WTC11 (cell line): Measurements from ENCODE around the gene PTPRN2. TPM values are rescaled to one million over a fixed set of nuclear protein-coding genes. Genes with fewer than 3 reads are reported as not detected.

Experiments used
- ATAC-seq: fragments of 200-7000 bp; cut with Tn5 transposase; 2 replicates; pipeline ENCODE4 v1.10.0; 2021; ENCODE audit warnings: mild to moderate bottlenecking, moderate library complexity
- CTCF ChIA-PET: fragments of 300-600 bp; sonication (Branson Sonifier 250); formaldehyde crosslinking; loops from one replicate; lab custom pipeline; 2021; ENCODE audit warnings: antibody characterized with exemption; lab: Charles Lee
- POLR2A ChIA-PET: fragments of 350-600 bp; sonication (Branson Sonifier 250); formaldehyde crosslinking; loops from one replicate; lab custom pipeline; 2021; ENCODE audit warnings: antibody characterized with exemption; lab: Charles Lee
- DNase-seq: peaks from one replicate; pipeline ENCODE4 v3.0.0; 2021; ENCODE audit warnings: low spot score
- H3K27ac Mint-ChIP-seq: 2 replicates; pipeline ENCODE4 v1.8.0; 2021; ENCODE audit warnings: mixed read lengths
- H3K27me3 Mint-ChIP-seq: 2 replicates; pipeline ENCODE4 v1.8.0; 2021; ENCODE audit warnings: low read depth, mild to moderate bottlenecking, moderate library complexity, mixed read lengths
- H3K36me3 Mint-ChIP-seq: 2 replicates; pipeline ENCODE4 v1.8.0; 2021; ENCODE audit warnings: mixed read lengths
- H3K4me1 Mint-ChIP-seq: 2 replicates; pipeline ENCODE4 v1.8.0; 2022; ENCODE audit warnings: mixed read lengths
- H3K4me3 Mint-ChIP-seq: 2 replicates; pipeline ENCODE4 v1.8.0; 2021; ENCODE audit warnings: mild to moderate bottlenecking, moderate library complexity, mixed read lengths
- H3K9me3 Mint-ChIP-seq: 2 replicates; pipeline ENCODE4 v1.8.0; 2021; ENCODE audit warnings: mixed read lengths
- AR ChIP-seq: fragments of 250-450 bp; sonication (Bioruptor Pico); IDR thresholded peaks from 2 replicates; pipeline ENCODE4 v1.9.0; 2021; ENCODE audit warnings: mild to moderate bottlenecking
- ELF4 ChIP-seq: sonication (generic); formaldehyde crosslinking; IDR thresholded peaks from 2 replicates; pipeline ENCODE4 v1.8.1; 2022; ENCODE audit warnings: low read depth, mild to moderate bottlenecking, moderate library complexity, missing genetic modification reagents
- EMX1 ChIP-seq: fragments of 250-450 bp; sonication (Bioruptor Pico); IDR thresholded peaks from 2 replicates; pipeline ENCODE4 v1.8.0; 2021; ENCODE audit warnings: mild to moderate bottlenecking
- ESRRA ChIP-seq: sonication (generic); formaldehyde crosslinking; IDR thresholded peaks from 2 replicates; pipeline ENCODE4 v1.8.1; 2022; ENCODE audit warnings: mild to moderate bottlenecking, missing genetic modification reagents, borderline replicate concordance
- ETV6 ChIP-seq: sonication (generic); formaldehyde crosslinking; IDR thresholded peaks from 2 replicates; pipeline ENCODE4 v1.8.1; 2022; ENCODE audit warnings: mild to moderate bottlenecking, missing genetic modification reagents
- HMGXB4 ChIP-seq: sonication (generic); formaldehyde crosslinking; IDR thresholded peaks from 2 replicates; pipeline ENCODE4 v1.8.1; 2023; ENCODE audit warnings: mild to moderate bottlenecking, moderate library complexity, missing genetic modification reagents
- IRF2 ChIP-seq: sonication (generic); formaldehyde crosslinking; IDR thresholded peaks from 2 replicates; pipeline ENCODE4 v1.8.0; 2022; ENCODE audit warnings: low read depth, missing genetic modification reagents, borderline replicate concordance
- NFYB ChIP-seq: sonication (generic); formaldehyde crosslinking; conservative IDR thresholded peaks from 2 replicates; pipeline ENCODE4 v1.8.0; 2022; ENCODE audit warnings: low read depth, missing genetic modification reagents
- NR1H2 ChIP-seq: sonication (generic); formaldehyde crosslinking; IDR thresholded peaks from 2 replicates; pipeline ENCODE4 v1.9.0; 2021; ENCODE audit warnings: mild to moderate bottlenecking, moderate library complexity, missing genetic modification reagents
- NR3C1 ChIP-seq: sonication (generic); formaldehyde crosslinking; conservative IDR thresholded peaks from 2 replicates; pipeline ENCODE4 v1.8.1; 2023; ENCODE audit warnings: low read depth, mild to moderate bottlenecking, missing genetic modification reagents
- SP1 ChIP-seq: sonication (generic); formaldehyde crosslinking; conservative IDR thresholded peaks from 2 replicates; pipeline ENCODE4 v1.8.1; 2022; ENCODE audit warnings: missing genetic modification reagents
- ZBTB21 ChIP-seq: sonication (generic); formaldehyde crosslinking; IDR thresholded peaks from 2 replicates; pipeline ENCODE4 v1.8.1; 2023; ENCODE audit warnings: mild to moderate bottlenecking, missing genetic modification reagents, borderline replicate concordance
- ZBTB43 ChIP-seq: sonication (generic); formaldehyde crosslinking; IDR thresholded peaks from 2 replicates; pipeline ENCODE4 v1.8.1; 2023; ENCODE audit warnings: mild to moderate bottlenecking, missing genetic modification reagents
- ZNF121 ChIP-seq: sonication (generic); formaldehyde crosslinking; IDR thresholded peaks from 2 replicates; pipeline ENCODE4 v1.8.0; 2023; ENCODE audit warnings: missing genetic modification reagents
- ZNF263 ChIP-seq: sonication (generic); formaldehyde crosslinking; IDR thresholded peaks from 2 replicates; pipeline ENCODE4 v1.8.1; 2022; ENCODE audit warnings: low read depth, mild to moderate bottlenecking, moderate library complexity, missing genetic modification reagents
- ZNF396 ChIP-seq: fragments of 250-450 bp; sonication (Bioruptor Pico); IDR thresholded peaks from 2 replicates; pipeline ENCODE4 v1.8.0; 2021; ENCODE audit warnings: mild to moderate bottlenecking, moderate library complexity, borderline replicate concordance
- ZNF423 ChIP-seq: fragments of 250-450 bp; sonication (Bioruptor Pico); IDR thresholded peaks from 2 replicates; pipeline ENCODE4 v2.1.2; 2022; ENCODE audit warnings: mild to moderate bottlenecking, moderate library complexity
- ZNF671 ChIP-seq: fragments of 250-450 bp; sonication (Bioruptor Pico); IDR thresholded peaks from 2 replicates; pipeline ENCODE4 v1.8.0; 2021; ENCODE audit warnings: mild to moderate bottlenecking
- total RNA-seq: library from RNA; stranded (reverse); gene quantifications from 3 replicates; pipeline ENCODE4 v1.2.3, GENCODE V29; 2021
- TF ChIP-seq, protein P1 (sequence below): sonication (generic); formaldehyde crosslinking; IDR thresholded peaks from 2 replicates; pipeline ENCODE4 v1.8.0; 2022; ENCODE audit warnings: mild to moderate bottlenecking, missing genetic modification reagents
- TF ChIP-seq, protein P2 (sequence below): sonication (generic); formaldehyde crosslinking; IDR thresholded peaks from 2 replicates; pipeline ENCODE4 v1.8.1; 2022; ENCODE audit warnings: missing genetic modification reagents, borderline replicate concordance
- TF ChIP-seq, protein P3 (sequence below): sonication (generic); formaldehyde crosslinking; IDR thresholded peaks from 2 replicates; pipeline ENCODE4 v1.8.0; 2022; ENCODE audit warnings: mild to moderate bottlenecking, missing genetic modification reagents
- TF ChIP-seq, protein P4 (sequence below): sonication (generic); formaldehyde crosslinking; IDR thresholded peaks from 2 replicates; pipeline ENCODE4 v1.8.0; 2022; ENCODE audit warnings: mild to moderate bottlenecking, missing genetic modification reagents
- TF ChIP-seq, protein P5 (sequence below): sonication (generic); formaldehyde crosslinking; IDR thresholded peaks from 2 replicates; pipeline ENCODE4 v1.8.1; 2023; ENCODE audit warnings: mild to moderate bottlenecking, missing genetic modification reagents, moderate library complexity

The PTPRN2 gene
- total RNA-seq, 1 experiment from 2014 or later: 4.7 TPM

DNA sequence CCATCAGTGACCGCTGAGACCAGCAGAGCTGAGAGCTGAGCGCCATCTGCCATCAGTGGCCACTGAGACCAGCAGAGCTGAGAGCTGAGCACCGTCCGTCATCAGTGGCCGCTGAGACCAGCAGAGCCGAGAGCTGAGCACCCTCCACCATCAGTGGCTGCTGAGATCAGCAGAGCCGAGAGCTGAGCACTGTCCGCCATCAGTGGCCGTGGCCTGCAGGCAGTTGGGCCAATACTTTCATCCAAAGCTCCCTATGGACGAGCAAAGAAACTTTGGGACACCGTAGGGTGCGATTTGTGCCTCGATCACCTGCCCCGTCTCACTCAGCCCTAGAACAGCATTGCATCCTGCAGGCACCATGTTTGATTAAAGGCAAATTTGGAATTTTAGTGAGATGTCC lies 985.0 kb downstream of the PTPRN2 start:
- no peak overlapping the region for H3K4me3 Mint-ChIP-seq
- no peaks in the 10 kb centered on the region for H3K4me1 Mint-ChIP-seq
- ChIA-PET CTCF (interaction anchor here (1.7 kb wide), 1 partner anchor 128 kb away, joined by 4 read pairs; no protein-coding TSS in a partner anchor), POLR2A (no interaction called here)
- DNase-seq (peak; percentile 4), ATAC-seq (no peak)
- no peak overlapping the region for H3K27ac Mint-ChIP-seq
- H3K36me3 Mint-ChIP-seq: peaks cover 10% of the 10 kb centered on the region
- H3K27me3 Mint-ChIP-seq: peaks cover 97% of the 10 kb centered on the region
- H3K9me3 Mint-ChIP-seq: peaks cover 16% of the 10 kb centered on the region
- TF ChIP-seq NR3C1 (CRISPR knock-in tag) (no peak), ZNF423 (CRISPR knock-in tag) (no peak), NFYB (CRISPR knock-in tag) (no peak), ZBTB21 (CRISPR knock-in tag) (no peak), ZNF263 (no peak), ELF4 (CRISPR knock-in tag) (no peak), ZNF121 (no peak), ZNF671 (no peak), SP1 (CRISPR knock-in tag) (no peak), ETV6 (CRISPR knock-in tag) (no peak), ESRRA (CRISPR knock-in tag) (no peak), HMGXB4 (CRISPR knock-in tag) (no peak)
- TF ChIP-seq, protein P1, sequence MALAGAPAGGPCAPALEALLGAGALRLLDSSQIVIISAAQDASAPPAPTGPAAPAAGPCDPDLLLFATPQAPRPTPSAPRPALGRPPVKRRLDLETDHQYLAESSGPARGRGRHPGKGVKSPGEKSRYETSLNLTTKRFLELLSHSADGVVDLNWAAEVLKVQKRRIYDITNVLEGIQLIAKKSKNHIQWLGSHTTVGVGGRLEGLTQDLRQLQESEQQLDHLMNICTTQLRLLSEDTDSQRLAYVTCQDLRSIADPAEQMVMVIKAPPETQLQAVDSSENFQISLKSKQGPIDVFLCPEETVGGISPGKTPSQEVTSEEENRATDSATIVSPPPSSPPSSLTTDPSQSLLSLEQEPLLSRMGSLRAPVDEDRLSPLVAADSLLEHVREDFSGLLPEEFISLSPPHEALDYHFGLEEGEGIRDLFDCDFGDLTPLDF: no peak
- TF ChIP-seq, all 79 proteins: peak for 0

DNA sequence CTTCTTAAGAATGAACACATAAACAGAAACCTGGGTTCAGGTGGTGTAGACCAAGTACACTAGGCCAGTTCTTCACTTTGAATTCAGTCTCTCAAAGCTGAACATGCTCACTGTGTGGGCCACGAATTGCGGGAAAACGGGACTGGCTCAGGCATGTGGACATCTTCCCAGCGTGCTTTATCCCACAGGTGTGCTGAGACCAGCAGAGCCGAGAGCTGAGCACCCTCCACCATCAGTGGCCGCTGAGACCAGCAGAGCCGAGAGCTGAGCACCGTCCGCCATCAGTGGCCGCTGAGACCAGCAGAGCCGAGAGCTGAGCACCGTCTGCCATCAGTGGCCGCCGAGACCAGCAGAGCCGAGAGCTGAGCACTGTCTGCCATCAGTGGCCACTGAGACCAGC lies 985.5 kb downstream of the PTPRN2 start:
- Mint-ChIP-seq H3K4me1 (no peaks in the 10 kb centered on the region), H3K27ac (no peak overlapping the region), H3K36me3 (peaks cover 10% of the 10 kb centered on the region), H3K9me3 (peaks cover 18% of the 10 kb centered on the region), H3K27me3 (peaks cover 97% of the 10 kb centered on the region), H3K4me3 (no peak overlapping the region)
- ATAC-seq (no peak), DNase-seq (peak; percentile 5)
- ChIA-PET CTCF (interaction anchor here (1.7 kb wide), 1 partner anchor 128 kb away, joined by 4 read pairs; no protein-coding TSS in a partner anchor), POLR2A (no interaction called here)
- TF ChIP-seq SP1 (CRISPR knock-in tag) (no peak), ZBTB43 (no peak), IRF2 (CRISPR knock-in tag) (no peak), EMX1 (CRISPR knock-in tag) (no peak), AR (no peak), NR1H2 (no peak), ZNF396 (no peak)
- TF ChIP-seq, protein P1: no peak
- TF ChIP-seq, protein P2, sequence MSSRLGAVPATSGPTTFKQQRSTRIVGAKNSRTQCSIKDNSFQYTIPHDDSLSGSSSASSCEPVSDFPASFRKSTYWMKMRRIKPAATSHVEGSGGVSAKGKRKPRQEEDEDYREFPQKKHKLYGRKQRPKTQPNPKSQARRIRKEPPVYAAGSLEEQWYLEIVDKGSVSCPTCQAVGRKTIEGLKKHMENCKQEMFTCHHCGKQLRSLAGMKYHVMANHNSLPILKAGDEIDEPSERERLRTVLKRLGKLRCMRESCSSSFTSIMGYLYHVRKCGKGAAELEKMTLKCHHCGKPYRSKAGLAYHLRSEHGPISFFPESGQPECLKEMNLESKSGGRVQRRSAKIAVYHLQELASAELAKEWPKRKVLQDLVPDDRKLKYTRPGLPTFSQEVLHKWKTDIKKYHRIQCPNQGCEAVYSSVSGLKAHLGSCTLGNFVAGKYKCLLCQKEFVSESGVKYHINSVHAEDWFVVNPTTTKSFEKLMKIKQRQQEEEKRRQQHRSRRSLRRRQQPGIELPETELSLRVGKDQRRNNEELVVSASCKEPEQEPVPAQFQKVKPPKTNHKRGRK: no peak
- TF ChIP-seq, protein P3, sequence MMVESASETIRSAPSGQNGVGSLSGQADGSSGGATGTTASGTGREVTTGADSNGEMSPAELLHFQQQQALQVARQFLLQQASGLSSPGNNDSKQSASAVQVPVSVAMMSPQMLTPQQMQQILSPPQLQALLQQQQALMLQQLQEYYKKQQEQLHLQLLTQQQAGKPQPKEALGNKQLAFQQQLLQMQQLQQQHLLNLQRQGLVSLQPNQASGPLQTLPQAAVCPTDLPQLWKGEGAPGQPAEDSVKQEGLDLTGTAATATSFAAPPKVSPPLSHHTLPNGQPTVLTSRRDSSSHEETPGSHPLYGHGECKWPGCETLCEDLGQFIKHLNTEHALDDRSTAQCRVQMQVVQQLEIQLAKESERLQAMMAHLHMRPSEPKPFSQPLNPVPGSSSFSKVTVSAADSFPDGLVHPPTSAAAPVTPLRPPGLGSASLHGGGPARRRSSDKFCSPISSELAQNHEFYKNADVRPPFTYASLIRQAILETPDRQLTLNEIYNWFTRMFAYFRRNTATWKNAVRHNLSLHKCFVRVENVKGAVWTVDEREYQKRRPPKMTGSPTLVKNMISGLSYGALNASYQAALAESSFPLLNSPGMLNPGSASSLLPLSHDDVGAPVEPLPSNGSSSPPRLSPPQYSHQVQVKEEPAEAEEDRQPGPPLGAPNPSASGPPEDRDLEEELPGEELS (CRISPR knock-in tag): no peak
- TF ChIP-seq, protein P4, sequence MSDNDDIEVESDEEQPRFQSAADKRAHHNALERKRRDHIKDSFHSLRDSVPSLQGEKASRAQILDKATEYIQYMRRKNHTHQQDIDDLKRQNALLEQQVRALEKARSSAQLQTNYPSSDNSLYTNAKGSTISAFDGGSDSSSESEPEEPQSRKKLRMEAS (CRISPR knock-in tag): no peak
- TF ChIP-seq, protein P5, sequence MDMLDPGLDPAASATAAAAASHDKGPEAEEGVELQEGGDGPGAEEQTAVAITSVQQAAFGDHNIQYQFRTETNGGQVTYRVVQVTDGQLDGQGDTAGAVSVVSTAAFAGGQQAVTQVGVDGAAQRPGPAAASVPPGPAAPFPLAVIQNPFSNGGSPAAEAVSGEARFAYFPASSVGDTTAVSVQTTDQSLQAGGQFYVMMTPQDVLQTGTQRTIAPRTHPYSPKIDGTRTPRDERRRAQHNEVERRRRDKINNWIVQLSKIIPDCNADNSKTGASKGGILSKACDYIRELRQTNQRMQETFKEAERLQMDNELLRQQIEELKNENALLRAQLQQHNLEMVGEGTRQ (CRISPR knock-in tag): no peak
